Calu3 (cell line): ENCODE data around the gene DUSP10. TPM values are rescaled to one million over a fixed set of nuclear protein-coding genes. Genes with fewer than 3 reads are reported as not detected.
A peak's percentile ranks its signal among the peaks of the same experiment; 100 is the strongest.

Experiments used
- BruUV-seq: library from RNA; stranded (reverse); fragments of 400-500 nt; replicated peaks from 2 replicates; lab custom pipeline; 2021; lab: Mats Ljungman, UMichigan
- CTCF ChIA-PET: fragments of 300-600 bp; sonication (Branson Sonifier 250); formaldehyde crosslinking; loops from one replicate; lab custom pipeline; 2022; ENCODE audit warnings: antibody characterized with exemption; lab: Charles Lee
- DNase-seq: peaks from one replicate; pipeline ENCODE4 v3.0.0; 2022
- H3K27ac Mint-ChIP-seq: one replicate; pipeline ENCODE4 v1.8.0; 2022; ENCODE audit warnings: mixed read lengths; ENCODE audit not compliant: unreplicated experiment
- H3K27me3 Mint-ChIP-seq: one replicate; pipeline ENCODE4 v1.8.0; 2022; ENCODE audit warnings: mixed read lengths; ENCODE audit not compliant: unreplicated experiment
- H3K36me3 Mint-ChIP-seq: one replicate; pipeline ENCODE4 v1.8.0; 2022; ENCODE audit warnings: mild to moderate bottlenecking, moderate library complexity, mixed read lengths; ENCODE audit not compliant: insufficient read depth, unreplicated experiment
- H3K4me1 Mint-ChIP-seq: one replicate; pipeline ENCODE4 v1.8.0; 2022; ENCODE audit warnings: mild to moderate bottlenecking, low read depth, mixed read lengths; ENCODE audit not compliant: unreplicated experiment
- H3K4me3 Mint-ChIP-seq: one replicate; pipeline ENCODE4 v1.8.0; 2022; ENCODE audit warnings: mild to moderate bottlenecking, low read depth, moderate library complexity, mixed read lengths; ENCODE audit not compliant: unreplicated experiment
- H3K9me3 Mint-ChIP-seq: one replicate; pipeline ENCODE4 v1.8.0; 2022; ENCODE audit warnings: low read depth, mixed read lengths; ENCODE audit not compliant: unreplicated experiment
- CTCF ChIP-seq: fragments of 200-600 bp; IDR thresholded peaks from one replicate; pipeline ENCODE4 v1.8.0; 2022; ENCODE audit warnings: antibody characterized with exemption; ENCODE audit not compliant: unreplicated experiment
- intact Hi-C: fragments of 100-400 bp; cut with micrococcal nuclease; formaldehyde crosslinking; loops from one replicate; pipeline ENCODE4 v1.10.0; 2022; ENCODE audit not compliant: unreplicated experiment
- total RNA-seq: library from RNA; stranded (reverse); gene quantifications from 2 replicates; pipeline ENCODE4 v1.2.3, GENCODE V29; 2022

Gene DUSP10
- total RNA-seq, 1 experiment from 2014 or later = 55.1 TPM

DNA sequence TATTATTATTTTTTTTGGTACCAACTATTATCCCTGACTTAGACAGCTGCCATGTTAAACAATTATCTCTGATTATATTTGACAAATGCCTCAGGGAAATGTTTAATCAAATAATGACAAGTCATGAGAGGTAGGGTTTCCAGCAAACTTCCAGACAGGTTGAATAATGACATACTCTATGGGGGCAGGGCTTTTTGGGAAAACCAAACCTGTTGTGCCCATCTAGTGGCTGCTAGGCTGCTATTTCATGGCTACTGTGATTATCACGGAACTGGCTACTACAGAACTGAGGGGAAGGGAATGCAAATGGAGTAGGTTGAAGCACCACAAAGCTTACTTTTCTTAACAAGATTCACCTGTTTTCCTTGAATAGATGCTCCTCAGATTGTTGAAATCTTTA is 77.6 kb downstream of the DUSP10 start:
- Mint-ChIP-seq H3K27me3 (no peaks in the 10 kb centered on the region), H3K9me3 (peaks cover 4% of the 10 kb centered on the region), H3K4me1 (peaks cover 52% of the 10 kb centered on the region), H3K4me3 (no peak overlapping the region), H3K27ac (peak overlapping the region; percentile 55), H3K36me3 (no peaks in the 10 kb centered on the region)
- peak; percentile 28 for DNase-seq
- CTCF ChIA-PET = no interaction called here
- intact Hi-C loops = no loop called here
- TF ChIP-seq CTCF = no peak
- no TSS peak for BruUV-seq

GRCh38 chr1:221663321-221663720 is 78.6 kb downstream of the DUSP10 start:
- BruUV-seq = no TSS peak
- intact Hi-C loops = no loop called here
- peak overlapping the region; percentile 55 for H3K27ac Mint-ChIP-seq
- peaks cover 44% of the 10 kb centered on the region for H3K4me1 Mint-ChIP-seq
- peaks cover 4% of the 10 kb centered on the region for H3K9me3 Mint-ChIP-seq
- no peak overlapping the region for H3K4me3 Mint-ChIP-seq
- DNase-seq = peak; percentile 22
- no peak for TF ChIP-seq CTCF
- H3K27me3 Mint-ChIP-seq = no peaks in the 10 kb centered on the region
- CTCF ChIA-PET = no interaction called here
- no peaks in the 10 kb centered on the region for H3K36me3 Mint-ChIP-seq

- intact Hi-C loops = no loop called here
- Mint-ChIP-seq H3K4me3 (no peak overlapping the region), H3K27me3 (no peaks in the 10 kb centered on the region), H3K27ac (no peak overlapping the region), H3K36me3 (no peaks in the 10 kb centered on the region), H3K4me1 (no peaks in the 10 kb centered on the region), H3K9me3 (no peaks in the 10 kb centered on the region)
- DNase-seq = no peak
- TF ChIP-seq CTCF = no peak
- CTCF ChIA-PET = no interaction called here
- BruUV-seq = no TSS peak
These were observed 86.1 kb downstream of the DUSP10 start for GRCh38 chr1:221655766-221656305.
